SK-N-SH treated with all-trans-retinoic acid at 6 μM for 48 hours (cell line): ENCODE data around the gene GSDMA.

Experiments used
- ATAC-seq: fragments of 200-7000 bp; cut with Tn5 transposase; 3 replicates; pipeline ENCODE4 v1.9.1; 2020; ENCODE audit warnings: mild to moderate bottlenecking, moderate library complexity
- ARNTL ChIP-seq: fragments of 450-650 bp; formaldehyde crosslinking; IDR thresholded peaks from 2 replicates; pipeline ENCODE4 v1.5.0; 2020; ENCODE audit warnings: low read depth, mild to moderate bottlenecking, moderate library complexity, borderline replicate concordance
- CSDC2 ChIP-seq: fragments of 250-450 bp; sonication (Bioruptor Pico); IDR thresholded peaks from 2 replicates; pipeline ENCODE4 v1.5.0; 2020; ENCODE audit warnings: mild to moderate bottlenecking, moderate library complexity
- ESRRG ChIP-seq: fragments of 250-450 bp; sonication (Bioruptor Pico); IDR thresholded peaks from 2 replicates; pipeline ENCODE4 v1.6.1; 2021; ENCODE audit warnings: mild to moderate bottlenecking
- GLIS3 ChIP-seq: fragments of 250-450 bp; sonication (Bioruptor Pico); IDR thresholded peaks from 2 replicates; pipeline ENCODE4 v1.5.0; 2020; ENCODE audit warnings: mild to moderate bottlenecking, moderate library complexity
- OSR1 ChIP-seq: fragments of 250-450 bp; sonication (Bioruptor Pico); IDR thresholded peaks from 2 replicates; pipeline ENCODE4 v1.8.0; 2022; ENCODE audit warnings: moderate library complexity, mild to moderate bottlenecking, inconsistent platforms
- PATZ1 ChIP-seq: fragments of 250-450 bp; sonication (Bioruptor Pico); IDR thresholded peaks from 2 replicates; pipeline ENCODE4 v1.8.0; 2020; ENCODE audit warnings: mild to moderate bottlenecking, moderate library complexity, borderline replicate concordance
- PPARA ChIP-seq: fragments of 250-450 bp; sonication (Bioruptor Pico); IDR thresholded peaks from 2 replicates; pipeline ENCODE4 v1.5.0; 2020; ENCODE audit warnings: mild to moderate bottlenecking, borderline replicate concordance
- RARB ChIP-seq: fragments of 250-450 bp; sonication (Bioruptor Pico); IDR thresholded peaks from 2 replicates; pipeline ENCODE4 v1.8.0; 2021; ENCODE audit warnings: mild to moderate bottlenecking, moderate library complexity
- SNAI2 ChIP-seq: fragments of 250-450 bp; sonication (Bioruptor Pico); IDR thresholded peaks from 2 replicates; pipeline ENCODE4 v1.5.0; 2020; ENCODE audit warnings: mild to moderate bottlenecking, moderate library complexity
- TCF4 ChIP-seq: fragments of 250-450 bp; sonication (Bioruptor Pico); IDR thresholded peaks from 2 replicates; pipeline ENCODE4 v1.8.0; 2021; ENCODE audit warnings: mild to moderate bottlenecking, moderate library complexity, borderline replicate concordance
- TOX ChIP-seq: fragments of 250-450 bp; sonication (Bioruptor Pico); IDR thresholded peaks from 2 replicates; pipeline ENCODE4 v1.8.0; 2021; ENCODE audit warnings: mild to moderate bottlenecking, moderate library complexity, borderline replicate concordance
- TSHZ2 ChIP-seq: fragments of 250-450 bp; sonication (Bioruptor Pico); IDR thresholded peaks from 2 replicates; pipeline ENCODE4 v1.5.0; 2020; ENCODE audit warnings: mild to moderate bottlenecking, moderate library complexity
- ZC3H10 ChIP-seq: fragments of 250-450 bp; sonication (Bioruptor Pico); IDR thresholded peaks from 2 replicates; pipeline ENCODE4 v1.5.1; 2021; ENCODE audit warnings: mild to moderate bottlenecking, moderate library complexity
- ZFP3 ChIP-seq: fragments of 250-450 bp; sonication (Bioruptor Pico); IDR thresholded peaks from 2 replicates; pipeline ENCODE4 v1.5.0; 2020; ENCODE audit warnings: mild to moderate bottlenecking, moderate library complexity
- ZFP30 ChIP-seq: fragments of 450-650 bp; formaldehyde crosslinking; IDR thresholded peaks from 2 replicates; pipeline ENCODE4 v1.5.0; 2022; ENCODE audit warnings: mild to moderate bottlenecking, moderate library complexity
- ZNF565 ChIP-seq: fragments of 450-650 bp; formaldehyde crosslinking; conservative IDR thresholded peaks from 2 replicates; pipeline ENCODE4 v1.5.0; 2020; ENCODE audit warnings: low read depth, mild to moderate bottlenecking, moderate library complexity
- ZNF70 ChIP-seq: fragments of 450-650 bp; formaldehyde crosslinking; IDR thresholded peaks from 2 replicates; pipeline ENCODE4 v1.5.0; 2020; ENCODE audit warnings: mild to moderate bottlenecking, moderate library complexity
- ZNF8 ChIP-seq: fragments of 450-650 bp; formaldehyde crosslinking; IDR thresholded peaks from 2 replicates; pipeline ENCODE4 v1.5.0; 2020; ENCODE audit warnings: mild to moderate bottlenecking, moderate library complexity
- TF ChIP-seq, protein P1 (sequence below): fragments of 250-450 bp; sonication (Bioruptor Pico); IDR thresholded peaks from 2 replicates; pipeline ENCODE4 v1.5.1; 2020; ENCODE audit warnings: low read depth, mild to moderate bottlenecking, moderate library complexity
- TF ChIP-seq, protein P2 (sequence below): fragments of 250-450 bp; sonication (Bioruptor Pico); IDR thresholded peaks from 2 replicates; pipeline ENCODE4 v1.8.0; 2021; ENCODE audit warnings: low read depth, mild to moderate bottlenecking, moderate library complexity, borderline replicate concordance
- TF ChIP-seq, protein P3 (sequence below): fragments of 250-450 bp; sonication (Bioruptor Pico); IDR thresholded peaks from 2 replicates; pipeline ENCODE4 v1.5.1; 2021; ENCODE audit warnings: mild to moderate bottlenecking, moderate library complexity

GSDMA gene

GRCh38 chr17:40024901-40025300 is 62.1 kb downstream of the GSDMA start:
- TF ChIP-seq GLIS3 (no peak), RARB (CRISPR knock-in tag) (no peak)
- TF ChIP-seq, protein P1, sequence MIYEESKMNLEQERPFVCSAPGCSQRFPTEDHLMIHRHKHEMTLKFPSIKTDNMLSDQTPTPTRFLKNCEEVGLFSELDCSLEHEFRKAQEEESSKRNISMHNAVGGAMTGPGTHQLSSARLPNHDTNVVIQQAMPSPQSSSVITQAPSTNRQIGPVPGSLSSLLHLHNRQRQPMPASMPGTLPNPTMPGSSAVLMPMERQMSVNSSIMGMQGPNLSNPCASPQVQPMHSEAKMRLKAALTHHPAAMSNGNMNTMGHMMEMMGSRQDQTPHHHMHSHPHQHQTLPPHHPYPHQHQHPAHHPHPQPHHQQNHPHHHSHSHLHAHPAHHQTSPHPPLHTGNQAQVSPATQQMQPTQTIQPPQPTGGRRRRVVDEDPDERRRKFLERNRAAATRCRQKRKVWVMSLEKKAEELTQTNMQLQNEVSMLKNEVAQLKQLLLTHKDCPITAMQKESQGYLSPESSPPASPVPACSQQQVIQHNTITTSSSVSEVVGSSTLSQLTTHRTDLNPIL (CRISPR knock-in tag): no peak

DNA sequence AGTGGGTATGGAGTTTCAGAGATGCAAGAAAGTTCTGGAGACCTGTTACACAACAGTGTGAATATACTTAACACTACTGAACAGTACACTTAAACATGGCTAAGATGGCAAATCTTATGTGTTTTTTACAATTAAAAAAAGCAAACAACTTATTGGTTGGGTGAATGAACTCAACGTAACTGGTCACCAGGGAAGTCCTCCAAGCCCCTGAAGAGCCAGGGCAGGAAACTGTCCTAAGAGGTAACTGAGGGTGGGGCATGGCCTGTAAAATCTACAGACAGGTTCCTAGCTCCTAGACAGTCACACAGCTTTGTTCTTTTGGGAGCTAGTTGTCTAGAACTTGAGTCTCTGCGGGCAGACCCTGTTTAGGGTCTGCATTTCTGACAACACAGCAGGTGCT is 62.8 kb downstream of the GSDMA start:
- ATAC-seq: no peak
- no peak for TF ChIP-seq ZFP3 (CRISPR knock-in tag)
- TF ChIP-seq, protein P2, sequence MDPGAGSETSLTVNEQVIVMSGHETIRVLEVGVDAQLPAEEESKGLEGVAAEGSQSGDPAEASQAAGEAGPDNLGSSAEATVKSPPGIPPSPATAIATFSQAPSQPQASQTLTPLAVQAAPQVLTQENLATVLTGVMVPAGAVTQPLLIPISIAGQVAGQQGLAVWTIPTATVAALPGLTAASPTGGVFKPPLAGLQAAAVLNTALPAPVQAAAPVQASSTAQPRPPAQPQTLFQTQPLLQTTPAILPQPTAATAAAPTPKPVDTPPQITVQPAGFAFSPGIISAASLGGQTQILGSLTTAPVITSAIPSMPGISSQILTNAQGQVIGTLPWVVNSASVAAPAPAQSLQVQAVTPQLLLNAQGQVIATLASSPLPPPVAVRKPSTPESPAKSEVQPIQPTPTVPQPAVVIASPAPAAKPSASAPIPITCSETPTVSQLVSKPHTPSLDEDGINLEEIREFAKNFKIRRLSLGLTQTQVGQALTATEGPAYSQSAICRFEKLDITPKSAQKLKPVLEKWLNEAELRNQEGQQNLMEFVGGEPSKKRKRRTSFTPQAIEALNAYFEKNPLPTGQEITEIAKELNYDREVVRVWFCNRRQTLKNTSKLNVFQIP (CRISPR knock-in tag): no peak
- TF ChIP-seq, protein P3, sequence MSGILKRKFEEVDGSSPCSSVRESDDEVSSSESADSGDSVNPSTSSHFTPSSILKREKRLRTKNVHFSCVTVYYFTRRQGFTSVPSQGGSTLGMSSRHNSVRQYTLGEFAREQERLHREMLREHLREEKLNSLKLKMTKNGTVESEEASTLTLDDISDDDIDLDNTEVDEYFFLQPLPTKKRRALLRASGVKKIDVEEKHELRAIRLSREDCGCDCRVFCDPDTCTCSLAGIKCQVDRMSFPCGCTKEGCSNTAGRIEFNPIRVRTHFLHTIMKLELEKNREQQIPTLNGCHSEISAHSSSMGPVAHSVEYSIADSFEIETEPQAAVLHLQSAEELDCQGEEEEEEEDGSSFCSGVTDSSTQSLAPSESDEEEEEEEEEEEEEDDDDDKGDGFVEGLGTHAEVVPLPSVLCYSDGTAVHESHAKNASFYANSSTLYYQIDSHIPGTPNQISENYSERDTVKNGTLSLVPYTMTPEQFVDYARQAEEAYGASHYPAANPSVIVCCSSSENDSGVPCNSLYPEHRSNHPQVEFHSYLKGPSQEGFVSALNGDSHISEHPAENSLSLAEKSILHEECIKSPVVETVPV: no peak
- no peak for TF ChIP-seq ZNF8 (CRISPR knock-in tag)
- TF ChIP-seq PATZ1 (CRISPR knock-in tag): no peak
- no peak for TF ChIP-seq ESRRG (CRISPR knock-in tag)
- TF ChIP-seq TSHZ2 (CRISPR knock-in tag): no peak
- TF ChIP-seq ZC3H10 (CRISPR knock-in tag): no peak
- no peak for TF ChIP-seq RARB (CRISPR knock-in tag)
- TF ChIP-seq PPARA (CRISPR knock-in tag): no peak
- no peak for TF ChIP-seq ZNF565 (CRISPR knock-in tag)
- no peak for TF ChIP-seq SNAI2 (CRISPR knock-in tag)
- no peak for TF ChIP-seq CSDC2 (CRISPR knock-in tag)
- TF ChIP-seq TCF4 (CRISPR knock-in tag): no peak
- no peak for TF ChIP-seq OSR1 (CRISPR knock-in tag)
- no peak for TF ChIP-seq ZFP30 (CRISPR knock-in tag)
- TF ChIP-seq ARNTL (CRISPR knock-in tag): no peak

More at GRCh38 chr17:40024901-40025300, 62.1 kb downstream of the GSDMA start:
- no peak for ATAC-seq

DNA sequence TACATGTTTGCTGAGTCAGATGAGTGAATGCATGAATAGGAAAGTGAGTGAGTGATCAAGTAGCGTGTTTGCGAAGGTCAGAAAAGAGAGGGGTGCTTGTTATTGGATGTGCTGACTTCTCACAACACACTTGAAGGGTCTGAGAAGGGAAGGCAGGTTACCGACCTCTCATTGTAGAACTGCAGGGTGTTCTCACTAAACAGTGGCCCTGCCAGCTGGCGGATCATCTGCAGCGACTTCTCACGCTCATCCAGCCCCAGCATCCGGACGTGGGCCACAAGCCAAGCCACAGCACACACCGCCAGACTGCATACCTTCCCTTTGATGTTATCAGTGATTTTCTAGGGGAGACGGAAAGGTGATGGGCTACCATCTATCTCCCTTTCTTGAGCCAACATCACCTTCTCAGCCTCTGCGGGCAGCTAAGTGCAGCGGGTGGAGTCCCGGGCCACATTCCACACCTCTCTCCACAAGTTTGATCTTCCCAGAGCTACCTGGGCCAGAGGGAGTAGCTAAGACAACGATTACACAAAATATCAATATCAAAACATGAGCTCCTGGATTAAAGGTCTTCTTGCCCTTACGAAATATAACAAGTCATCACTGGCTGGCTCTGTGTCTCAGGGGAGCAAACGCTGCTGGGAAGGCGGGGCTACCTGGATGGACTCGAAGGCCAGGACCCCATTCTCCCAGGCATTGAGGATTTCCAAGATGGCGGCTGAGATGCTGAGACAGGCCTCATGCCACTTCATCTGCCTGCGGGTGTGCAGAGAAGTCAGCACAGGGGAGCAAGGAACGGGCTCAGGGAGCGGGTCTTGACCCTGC is 63.4 kb downstream of the GSDMA start:
- ATAC-seq: no peak
- TF ChIP-seq, protein P3: no peak
- TF ChIP-seq TOX (CRISPR knock-in tag) (no peak), ZFP3 (CRISPR knock-in tag) (no peak), ZFP30 (CRISPR knock-in tag) (no peak), OSR1 (CRISPR knock-in tag) (no peak), TSHZ2 (CRISPR knock-in tag) (no peak), CSDC2 (CRISPR knock-in tag) (no peak), ZNF70 (CRISPR knock-in tag) (no peak), TCF4 (CRISPR knock-in tag) (no peak), ARNTL (CRISPR knock-in tag) (no peak)
- TF ChIP-seq, protein P2 (CRISPR knock-in tag): no peak
